Measurements from ENCODE around the gene IFITM2.

GRCh38 chr11:327581-327923, 19.9 kb downstream of the IFITM2 start:
- TF ChIP-seq CTCF (IDR thresholded peaks at IDR 0.05) (no peak), POLR2A (IDR thresholded peaks at IDR 0.05) (no peak)
